Upper lobe of left lung (tissue), 4 donors: Measurements from ENCODE around the gene KDM5B.

Experiments used
- CTCF ChIP-seq, 6 experiments: fragments of 450-650 bp in 4 of 6; fragments of 200-600 bp in 2 of 6; sonication (generic) in 2 of 6; IDR thresholded peaks; one replicate each; pipeline ENCODE4 v1.5.1; 2016 to 2019; ENCODE audit warnings: antibody characterized with exemption in 6 of 6
- POLR2AphosphoS5 ChIP-seq, 2 donors: sonication (generic); formaldehyde crosslinking; IDR thresholded peaks; one replicate each; pipeline ENCODE4 v1.5.1; 2017; ENCODE audit warnings: antibody characterized with exemption in 2 of 2

GRCh38 chr1:202725526-202725925, 82.7 kb downstream of the KDM5B start:
- no peak for TF ChIP-seq POLR2AphosphoS5 (IDR thresholded peaks at IDR 0.05)
- TF ChIP-seq CTCF (IDR thresholded peaks at IDR 0.05), result no peak
